Sigmoid colon (tissue), 4 donors: ENCODE results near the gene SERPINB1.

Source experiments
- CTCF ChIP-seq, 4 experiments: fragments of 450-650 bp in 3 of 4; fragments of 200-600 bp in 1 of 4; IDR thresholded peaks; one replicate each; pipeline ENCODE4 v1.5.1; 2016 to 2019; ENCODE audit warnings: antibody characterized with exemption in 4 of 4, mild to moderate bottlenecking in 3 of 4, moderate library complexity in 2 of 4
- EP300 ChIP-seq, 4 donors: sonication (generic); formaldehyde crosslinking; IDR thresholded peaks; one replicate each; pipeline ENCODE4 v1.6.1; 2017; ENCODE audit warnings: antibody characterized with exemption in 4 of 4

- TF ChIP-seq CTCF (IDR thresholded peaks at IDR 0.05) (no peak), EP300 (IDR thresholded peaks at IDR 0.05) (no peak)
Measured at GRCh38 chr6:2797564-2798031, 44.1 kb downstream of the SERPINB1 start.
